GM19395 (cell line): ENCODE data around the gene ZFP82.

Experiments
- ATAC-seq: cut with Tn5 transposase; IDR thresholded peaks from one replicate; pipeline ENCODE4 v1.9.1; 2021; ENCODE audit warnings: mild to moderate bottlenecking, moderate library complexity; ENCODE audit not compliant: unreplicated experiment

ZFP82 gene

DNA sequence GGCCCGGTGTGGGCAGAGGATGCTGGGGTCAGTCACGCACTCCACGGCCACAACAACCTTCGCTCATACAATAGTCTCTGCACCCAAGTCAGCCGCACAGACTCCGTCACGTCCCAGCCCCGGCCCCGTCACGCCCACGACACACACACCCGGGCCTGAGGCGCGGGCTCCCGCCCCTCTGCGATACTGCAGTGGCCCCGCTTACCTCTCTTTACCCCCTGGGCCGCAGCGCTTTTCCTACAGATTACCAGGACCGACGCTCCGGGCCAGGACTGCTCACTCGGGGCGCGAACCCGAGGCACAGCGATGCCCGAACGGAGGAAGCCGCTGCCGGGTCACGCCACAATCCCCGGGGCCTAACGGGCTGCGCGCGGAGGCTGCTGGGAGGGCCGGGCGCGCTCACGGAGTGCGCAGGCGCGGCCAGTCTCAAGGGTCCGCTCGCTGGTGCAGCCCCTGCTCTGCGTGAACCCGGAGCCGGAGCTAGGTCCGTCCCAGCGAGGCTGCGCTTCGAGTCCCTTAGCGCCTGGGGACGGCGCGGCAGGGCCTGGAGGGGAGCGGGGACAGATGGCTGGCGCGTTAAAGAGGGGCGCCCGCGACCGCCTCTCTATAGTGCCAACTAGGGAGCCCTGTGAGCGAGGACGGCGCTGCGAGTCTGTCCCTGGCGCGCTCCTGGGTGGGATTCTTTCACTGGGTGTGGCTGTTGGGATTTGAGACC, at the start of gene ZFP82:
Gene ZFP82, minus strand, starts transcription at position 358 of the 715 bp plus-strand sequence. CDS start 8,855 bp downstream, outside the sequence.
- peak; percentile 74 for ATAC-seq

DNA sequence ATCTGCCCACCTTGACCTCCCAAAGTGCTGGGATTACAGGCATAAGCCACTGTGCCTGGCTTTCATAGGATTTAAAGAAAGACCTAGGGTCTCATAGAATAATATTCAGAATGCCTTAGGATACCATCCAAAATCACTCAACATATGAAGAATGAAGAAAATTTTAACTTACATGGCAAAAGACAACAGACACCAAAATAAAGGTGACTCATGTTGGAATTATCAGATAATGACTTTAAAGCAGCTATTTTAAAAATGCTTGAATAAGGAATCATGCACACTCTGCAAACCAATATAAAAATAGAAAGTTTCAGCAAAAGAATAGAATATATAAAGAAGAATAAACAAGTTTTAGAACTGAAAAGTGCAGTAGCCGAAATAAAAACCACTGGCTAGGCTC, 41.6 kb upstream of the ZFP82 start:
- ATAC-seq, result no peak

- no peak for ATAC-seq
Observed at GRCh38 chr19:36456831-36457230, 38.4 kb upstream of the ZFP82 start.

GRCh38 chr19:36449059-36449670, 30.7 kb upstream of the ZFP82 start:
- ATAC-seq, result no peak

DNA sequence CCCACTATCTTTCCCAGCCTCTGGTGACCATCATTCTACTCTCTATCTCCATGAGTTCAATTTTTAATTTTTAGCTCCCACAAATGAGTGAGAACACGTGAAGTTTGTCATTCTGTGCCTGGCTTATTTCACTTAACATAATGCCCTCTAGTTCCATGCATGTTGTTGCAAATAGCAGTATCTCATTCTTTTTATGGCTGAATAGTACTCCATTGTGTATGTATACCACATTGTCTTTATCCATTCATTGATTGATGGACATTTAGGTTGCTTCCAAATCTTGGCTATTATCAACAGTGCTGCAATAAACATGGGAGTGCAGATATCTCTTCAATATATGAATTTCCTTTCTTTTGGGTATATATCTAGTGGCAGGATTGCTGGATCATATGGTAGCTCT, 22.9 kb upstream of the ZFP82 start:
- ATAC-seq, result no peak

GRCh38 chr19:36436531-36436930, 18.1 kb upstream of the ZFP82 start:
- no peak for ATAC-seq

- ATAC-seq, result no peak
Observed at GRCh38 chr19:36423925-36424324, 5.5 kb upstream of the ZFP82 start.

GRCh38 chr19:36421749-36422481, 3.5 kb upstream of the ZFP82 start:
- no peak for ATAC-seq

DNA sequence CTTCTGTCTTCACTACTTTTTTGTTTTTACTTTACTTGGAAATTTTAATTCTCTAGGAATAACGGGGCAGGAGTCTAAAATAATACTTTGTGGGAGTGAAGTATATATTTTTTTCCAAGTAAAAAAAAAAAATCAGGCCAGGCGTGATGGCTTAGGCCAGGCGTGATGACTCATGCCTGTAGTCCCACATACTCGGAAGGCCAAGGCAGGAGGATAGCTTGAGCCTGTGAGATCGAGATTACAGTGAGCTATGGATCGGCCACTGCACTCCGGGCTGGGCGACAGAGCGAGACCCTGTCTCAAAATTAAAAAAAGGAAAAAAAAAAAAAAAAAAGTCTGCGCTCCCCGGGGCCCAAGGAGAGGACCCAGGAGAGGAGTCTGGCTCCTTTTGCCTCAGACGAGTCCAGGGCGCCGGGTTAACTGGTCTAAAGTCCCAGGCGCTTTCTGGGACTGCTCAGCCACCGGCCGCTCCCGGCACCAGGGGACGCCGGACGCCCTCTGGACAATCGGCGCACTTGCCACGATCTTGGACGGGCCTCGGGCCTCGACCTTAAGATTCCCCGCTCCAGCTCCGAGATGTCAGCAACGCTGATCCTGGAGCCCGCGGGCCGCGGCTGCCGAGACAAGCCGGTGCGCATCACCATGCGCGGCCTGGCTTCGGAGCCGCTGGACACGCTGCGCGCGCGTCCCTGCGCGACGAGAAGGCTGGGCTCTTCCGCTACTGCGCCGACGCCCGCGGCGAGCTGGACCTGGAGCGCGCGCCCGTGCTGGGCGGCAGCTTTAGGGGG, 2.7 kb upstream of the ZFP82 start:
- ATAC-seq, result no peak

DNA sequence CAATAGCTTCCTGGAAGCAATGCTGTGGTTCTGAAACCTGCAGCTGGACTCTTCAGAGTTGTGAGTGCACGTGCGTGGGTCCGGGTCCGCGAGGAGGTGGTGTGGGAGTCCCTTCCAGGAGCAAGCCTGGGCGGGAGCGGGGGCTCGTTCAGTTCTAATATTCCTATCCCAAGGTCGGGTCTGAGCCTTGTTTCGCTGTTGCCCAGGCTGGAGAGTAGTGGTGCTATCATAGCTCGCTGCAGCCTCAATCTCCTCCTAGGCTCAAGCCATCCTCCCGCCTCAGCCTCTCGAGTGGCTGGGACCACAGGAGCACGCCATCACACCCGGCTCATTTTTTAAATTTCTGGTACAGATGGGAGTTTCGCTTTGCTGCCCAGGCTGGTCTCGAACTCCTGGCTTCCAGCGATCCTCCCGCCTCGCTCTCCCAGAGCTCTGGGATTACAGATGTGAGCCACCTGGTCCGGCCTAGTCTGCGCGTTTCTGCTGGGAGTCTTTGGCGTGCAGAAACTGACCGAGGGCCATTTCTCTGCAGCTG, 625 bp downstream of the ZFP82 start:
- no peak for ATAC-seq

DNA sequence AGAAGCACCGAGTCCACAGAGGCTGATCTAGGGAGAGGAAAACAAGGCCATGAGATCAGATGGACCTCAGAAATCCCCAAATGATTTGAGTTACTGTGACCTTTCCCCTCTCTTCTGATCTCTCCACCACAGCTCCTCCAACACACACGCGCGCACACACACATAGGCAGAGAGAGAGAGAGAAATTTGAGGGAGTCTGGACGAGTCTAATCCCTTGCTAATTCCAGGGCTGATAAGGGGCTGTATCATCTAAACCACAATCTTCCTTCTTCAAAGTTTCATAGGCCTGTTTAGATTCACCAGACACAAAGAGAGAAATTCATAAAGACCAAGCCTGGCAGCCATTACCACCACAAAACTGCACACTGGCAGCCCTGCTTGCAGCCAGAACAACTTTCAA, 8.6 kb downstream of the ZFP82 start:
- no peak for ATAC-seq

- no peak for ATAC-seq
Observed at GRCh38 chr19:36408101-36408500, 10.3 kb downstream of the ZFP82 start.

- no peak for ATAC-seq
Observed at GRCh38 chr19:36404498-36404897, 13.9 kb downstream of the ZFP82 start.

- ATAC-seq, result no peak
Observed at GRCh38 chr19:36401475-36401874, 17.0 kb downstream of the ZFP82 start.

DNA sequence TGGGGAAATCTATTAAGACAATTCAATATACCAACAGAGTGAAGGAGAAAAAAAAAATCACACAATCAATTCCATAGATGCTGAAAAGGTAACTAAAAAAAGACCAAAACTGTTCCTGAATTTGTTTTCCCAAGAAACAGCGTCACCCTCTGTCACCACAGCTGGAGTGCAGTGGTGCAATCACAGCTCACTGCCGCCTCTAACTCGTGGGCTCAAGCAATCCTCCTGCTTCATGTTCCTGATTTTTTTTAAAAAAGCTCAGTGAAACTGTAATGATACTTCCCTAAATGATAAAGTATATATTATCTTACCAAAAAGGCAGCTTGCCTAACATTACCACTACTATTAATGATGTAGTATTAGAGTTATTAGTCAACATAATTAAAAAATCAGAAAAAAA, 19.9 kb downstream of the ZFP82 start:
- no peak for ATAC-seq

- ATAC-seq, result no peak
Observed at GRCh38 chr19:36392916-36393673, 25.3 kb downstream of the ZFP82 start.

GRCh38 chr19:36379510-36379819, 39.0 kb downstream of the ZFP82 start:
- ATAC-seq, result no peak

- peak; percentile 97 for ATAC-seq
Observed at GRCh38 chr19:36378625-36379509, 39.6 kb downstream of the ZFP82 start, which contains the start of gene ZFP14. TSS of gene ZFP14 (minus strand) at chr19:36379201. CDS start at chr19:36367892, 11,309 bp downstream.

DNA sequence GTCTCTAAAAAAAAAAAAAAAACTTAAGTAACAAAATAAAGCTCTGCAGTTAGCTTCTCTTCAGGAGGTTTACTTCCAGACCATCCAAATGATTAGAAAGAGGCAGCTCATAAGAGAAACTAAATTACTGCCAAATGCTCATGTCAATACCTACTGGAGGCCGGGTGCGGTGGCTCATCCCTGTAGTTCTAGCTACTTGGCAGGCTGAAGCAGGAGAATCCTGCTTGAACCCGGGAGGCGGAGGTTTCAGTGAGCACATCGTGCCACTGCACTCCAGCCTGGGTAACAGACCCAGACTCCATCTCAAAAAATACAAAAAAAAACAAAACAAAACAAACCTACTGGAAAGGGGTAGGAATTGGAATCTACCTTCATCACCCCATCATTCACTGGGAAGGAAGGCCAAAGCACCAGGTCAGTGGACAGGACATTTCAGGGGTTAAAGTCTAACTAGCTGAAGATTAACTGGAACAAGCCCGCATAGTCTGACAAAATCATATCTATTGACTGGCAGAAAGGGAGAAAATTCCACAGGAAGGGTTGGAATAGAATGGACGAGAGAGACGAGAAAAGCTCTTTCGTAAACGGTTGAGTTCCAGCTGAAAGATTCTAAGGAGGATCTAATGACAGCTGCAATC, 40.8 kb downstream of the ZFP82 start:
- no peak for ATAC-seq
